NB4 (cell line): ENCODE results near the gene AGAP1.

ENCODE experiments used
- DNase-seq: peaks from one replicate; pipeline ENCODE4 v3.0.0; 2010; ENCODE audit warnings: low read depth
- H3K4me3 ChIP-seq: one replicate; pipeline ENCODE4 v1.5.1; 2011; ENCODE audit warnings: mild to moderate bottlenecking, low read depth, low read length, moderate library complexity
- MAX ChIP-seq: IDR thresholded peaks from 2 replicates; pipeline ENCODE4 v1.6.1; 2011; ENCODE audit warnings: low read depth, low read length
- MYC ChIP-seq: IDR thresholded peaks from 2 replicates; pipeline ENCODE4 v1.6.1; 2011; ENCODE audit warnings: low read depth, low read length
- POLR2A ChIP-seq: IDR thresholded peaks from 2 replicates; pipeline ENCODE4 v1.6.1; 2011; ENCODE audit warnings: mild to moderate bottlenecking; ENCODE audit not compliant: insufficient read length; ENCODE audit errors: extremely low read depth
- TF ChIP-seq, protein P1 (sequence below): IDR thresholded peaks from one replicate; pipeline ENCODE4 v1.5.1; 2012; ENCODE audit warnings: low read depth, low read length

Gene AGAP1

GRCh38 chr2:235703711-235704295, 210.0 kb downstream of the AGAP1 start:
- H3K4me3 ChIP-seq, result no peak overlapping the region
- DNase-seq, result no peak
- TF ChIP-seq MYC, result no peak
- no peak for TF ChIP-seq MAX
- TF ChIP-seq POLR2A, result no peak
- TF ChIP-seq, protein P1, sequence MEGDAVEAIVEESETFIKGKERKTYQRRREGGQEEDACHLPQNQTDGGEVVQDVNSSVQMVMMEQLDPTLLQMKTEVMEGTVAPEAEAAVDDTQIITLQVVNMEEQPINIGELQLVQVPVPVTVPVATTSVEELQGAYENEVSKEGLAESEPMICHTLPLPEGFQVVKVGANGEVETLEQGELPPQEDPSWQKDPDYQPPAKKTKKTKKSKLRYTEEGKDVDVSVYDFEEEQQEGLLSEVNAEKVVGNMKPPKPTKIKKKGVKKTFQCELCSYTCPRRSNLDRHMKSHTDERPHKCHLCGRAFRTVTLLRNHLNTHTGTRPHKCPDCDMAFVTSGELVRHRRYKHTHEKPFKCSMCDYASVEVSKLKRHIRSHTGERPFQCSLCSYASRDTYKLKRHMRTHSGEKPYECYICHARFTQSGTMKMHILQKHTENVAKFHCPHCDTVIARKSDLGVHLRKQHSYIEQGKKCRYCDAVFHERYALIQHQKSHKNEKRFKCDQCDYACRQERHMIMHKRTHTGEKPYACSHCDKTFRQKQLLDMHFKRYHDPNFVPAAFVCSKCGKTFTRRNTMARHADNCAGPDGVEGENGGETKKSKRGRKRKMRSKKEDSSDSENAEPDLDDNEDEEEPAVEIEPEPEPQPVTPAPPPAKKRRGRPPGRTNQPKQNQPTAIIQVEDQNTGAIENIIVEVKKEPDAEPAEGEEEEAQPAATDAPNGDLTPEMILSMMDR, result no peak

- DNase-seq, result no peak
- no peak overlapping the region for H3K4me3 ChIP-seq
- TF ChIP-seq POLR2A (no peak), MYC (no peak), MAX (no peak)
- TF ChIP-seq, protein P1, result no peak
Observed at GRCh38 chr2:235705296-235705695, 211.5 kb downstream of the AGAP1 start.

GRCh38 chr2:235706506-235706905, 212.7 kb downstream of the AGAP1 start:
- no peak overlapping the region for H3K4me3 ChIP-seq
- no peak for TF ChIP-seq MYC
- no peak for DNase-seq

GRCh38 chr2:235707411-235708096, 213.7 kb downstream of the AGAP1 start:
- no peak for DNase-seq
- TF ChIP-seq, protein P1, result no peak
- no peak for TF ChIP-seq MAX
- TF ChIP-seq MYC, result no peak
- TF ChIP-seq POLR2A, result no peak
- H3K4me3 ChIP-seq, result no peak overlapping the region

GRCh38 chr2:235709124-235709813, 215.4 kb downstream of the AGAP1 start:
- TF ChIP-seq POLR2A (no peak), MYC (no peak), MAX (no peak)
- TF ChIP-seq, protein P1, result no peak
- DNase-seq, result no peak
- no peak overlapping the region for H3K4me3 ChIP-seq
